ENCODE measurements around the gene WDR44. TPM values are rescaled to one million over a fixed set of nuclear protein-coding genes. Genes with fewer than 3 reads are reported as not detected.

Gene WDR44
- total and polyA plus RNA-seq, 2 donors (not counting 1 experiment from before 2014, with no cell fraction given): 4.1 to 24.4 TPM

DNA sequence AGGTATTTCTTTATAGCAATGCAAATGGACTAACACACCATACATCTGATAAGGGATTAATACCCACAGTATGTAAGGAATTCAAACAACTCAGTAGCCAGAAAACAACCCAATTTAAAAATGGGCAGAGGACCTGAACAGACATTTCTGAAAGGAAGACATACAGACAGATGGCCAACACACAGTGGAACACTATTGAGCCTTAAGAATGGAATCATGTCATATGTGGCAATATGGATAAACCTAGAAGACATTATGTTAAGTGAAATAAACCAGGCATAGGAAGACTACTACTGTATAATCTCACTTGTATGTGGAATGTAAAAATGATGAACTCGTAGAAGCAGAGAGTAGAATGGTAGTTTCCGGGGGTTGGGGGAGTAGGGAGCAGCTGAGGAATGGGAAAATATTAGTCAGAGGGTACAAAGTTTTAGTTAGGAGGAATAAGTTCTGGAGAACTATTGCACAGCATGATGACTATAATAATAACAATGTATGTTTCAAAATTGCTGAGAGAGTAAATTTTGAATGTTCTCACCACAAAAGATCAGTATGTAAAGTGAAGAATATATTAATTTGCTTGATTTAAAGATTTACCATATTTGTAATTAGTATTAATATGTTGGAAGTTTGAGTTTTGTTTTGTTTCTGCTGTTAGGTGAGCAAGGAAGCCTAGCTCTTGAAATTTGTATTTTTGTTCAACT is 25.2 kb downstream of the WDR44 start:
- Mint-ChIP-seq H3K4me3 (no peak overlapping the region), H3K27ac (no peak overlapping the region), H3K9me3 (ENCODE audit: insufficient read depth) (no peaks in the 10 kb centered on the region), H3K4me1 (no peaks in the 10 kb centered on the region), H3K27me3 (no peaks in the 10 kb centered on the region)
- CTCF ChIA-PET: no interaction called here
- intact Hi-C loops (cut with micrococcal nuclease): no loop called here
- no peak overlapping the region for H3K4me2 ChIP-seq (replicated peaks; ENCODE audit: low read depth, low read length, poor library complexity, severe bottlenecking)
- no peak for TF ChIP-seq CTCF (IDR thresholded peaks at IDR 0.05)
- TF ChIP-seq EZH2 (IDR thresholded peaks at IDR 0.05; ENCODE audit: borderline replicate concordance, insufficient read depth, low read depth, low read length, poor library complexity, severe bottlenecking): no peak
- WGBS (ENCODE audit: insufficient coverage): no CpG with 5 or more reads among the region's 2 CpGs
- DNase-seq: no peak
- POLR2A ChIA-PET: no interaction called here
- H3K4me3 ChIP-seq (ENCODE audit: control extremely low read depth in 1 of 5, extremely low read depth in 1 of 5, insufficient read depth in 1 of 5, low read depth in 2 of 5, low read length in 4 of 5): no peak overlapping the region
- ATAC-seq (ENCODE audit: low read depth): no peak
- H3K36me3 ChIP-seq (replicated peaks in 1 of 2; ENCODE audit: control extremely low read depth in 1 of 2, control insufficient read depth in 1 of 2, extremely low read depth in 1 of 2, insufficient read depth in 2 of 2, low read length in 1 of 2): peaks cover 0 to 1% of the 10 kb centered on the region in 2 experiments
- peaks cover 5% of the 10 kb centered on the region for H4K20me1 ChIP-seq (ENCODE audit: control insufficient read depth, insufficient read depth, low read length, poor library complexity, severe bottlenecking)
- no peaks in the 10 kb centered on the region for H3K27me3 ChIP-seq (replicated peaks in 1 of 4; ENCODE audit: control extremely low read depth in 1 of 4, control insufficient read depth in 3 of 4, insufficient read depth in 4 of 4, low read length in 3 of 4)
- no peak overlapping the region for H2AFZ ChIP-seq (ENCODE audit: insufficient read depth, low read depth, low read length, poor library complexity, severe bottlenecking)
- H3K4me1 ChIP-seq (ENCODE audit: control insufficient read depth in 2 of 2, insufficient read depth in 2 of 2, low read length in 2 of 2): no peaks in the 10 kb centered on the region
- no peak overlapping the region for H3K27ac ChIP-seq (ENCODE audit: low read length in 2 of 2)
- no peaks in the 10 kb centered on the region for H3K79me2 ChIP-seq (ENCODE audit: control insufficient read depth, insufficient read depth, low read length)
- H3K9ac ChIP-seq (ENCODE audit: low read length): no peak overlapping the region
- H3K9me3 ChIP-seq (ENCODE audit: control extremely low read depth in 1 of 3, control insufficient read depth in 2 of 3, insufficient read depth in 1 of 3, low read length in 2 of 3): no peaks in the 10 kb centered on the region

- POLR2A ChIA-PET: no interaction called here
- H2AFZ ChIP-seq (ENCODE audit: insufficient read depth, low read depth, low read length, poor library complexity, severe bottlenecking): no peak overlapping the region
- WGBS (ENCODE audit: insufficient coverage): no CpG with 5 or more reads among the region's 2 CpGs
- H3K9ac ChIP-seq (ENCODE audit: low read length): no peak overlapping the region
- H3K27me3 ChIP-seq (replicated peaks in 1 of 4; ENCODE audit: control extremely low read depth in 1 of 4, control insufficient read depth in 3 of 4, insufficient read depth in 4 of 4, low read length in 3 of 4): no peaks in the 10 kb centered on the region
- H3K27ac Mint-ChIP-seq: no peak overlapping the region
- no peaks in the 10 kb centered on the region for H3K4me1 ChIP-seq (ENCODE audit: control insufficient read depth in 2 of 2, insufficient read depth in 2 of 2, low read length in 2 of 2)
- intact Hi-C loops (cut with micrococcal nuclease): no loop called here
- no peaks in the 10 kb centered on the region for H3K79me2 ChIP-seq (ENCODE audit: control insufficient read depth, insufficient read depth, low read length)
- H3K9me3 ChIP-seq (ENCODE audit: control extremely low read depth in 1 of 3, control insufficient read depth in 2 of 3, insufficient read depth in 1 of 3, low read length in 2 of 3): no peaks in the 10 kb centered on the region
- peaks cover 5% of the 10 kb centered on the region for H4K20me1 ChIP-seq (ENCODE audit: control insufficient read depth, insufficient read depth, low read length, poor library complexity, severe bottlenecking)
- no peak for ATAC-seq (ENCODE audit: low read depth)
- CTCF ChIA-PET: interaction anchor here (0.6 kb wide), 1 partner anchor 349 kb away, joined by 3 read pairs; no protein-coding TSS in a partner anchor
- no peak overlapping the region for H3K4me3 Mint-ChIP-seq
- no peak overlapping the region for H3K4me3 ChIP-seq (ENCODE audit: control extremely low read depth in 1 of 5, extremely low read depth in 1 of 5, insufficient read depth in 1 of 5, low read depth in 2 of 5, low read length in 4 of 5)
- H3K27me3 Mint-ChIP-seq: no peaks in the 10 kb centered on the region
- no peak for TF ChIP-seq CTCF (IDR thresholded peaks at IDR 0.05)
- TF ChIP-seq EZH2 (IDR thresholded peaks at IDR 0.05; ENCODE audit: borderline replicate concordance, insufficient read depth, low read depth, low read length, poor library complexity, severe bottlenecking): no peak
- no peak overlapping the region for H3K4me2 ChIP-seq (replicated peaks; ENCODE audit: low read depth, low read length, poor library complexity, severe bottlenecking)
- no peak overlapping the region for H3K27ac ChIP-seq (ENCODE audit: low read length in 2 of 2)
- H3K9me3 Mint-ChIP-seq (ENCODE audit: insufficient read depth): no peaks in the 10 kb centered on the region
- no peaks in the 10 kb centered on the region for H3K4me1 Mint-ChIP-seq
- H3K36me3 ChIP-seq (replicated peaks in 1 of 2; ENCODE audit: control extremely low read depth in 1 of 2, control insufficient read depth in 1 of 2, extremely low read depth in 1 of 2, insufficient read depth in 2 of 2, low read length in 1 of 2): peaks cover 0 to 2% of the 10 kb centered on the region in 2 experiments
- DNase-seq: no peak
Observed at GRCh38 chrX:118373538-118373937, 27.6 kb downstream of the WDR44 start.
